ENCODE results near the gene GPC6.

Gene GPC6

GRCh38 chr13:93344048-93344705, 117.6 kb downstream of the GPC6 start:
- Histone ChIP-seq H3K9ac (ENCODE audit: low read length in 2 of 2) (no peak overlapping the region), H3K27me3 (ENCODE audit: control insufficient read depth in 1 of 2, insufficient read depth in 2 of 2, low read length in 2 of 2) (no peaks in the 10 kb centered on the region), H3K36me3 (ENCODE audit: control insufficient read depth in 2 of 2, insufficient read depth in 2 of 2, low read length in 2 of 2) (no peaks in the 10 kb centered on the region), H3K27ac (ENCODE audit: low read length) (no peak overlapping the region), H3K9me3 (ENCODE audit: control insufficient read depth in 2 of 2, low read length in 2 of 2) (no peaks in the 10 kb centered on the region), H3K4me3 (ENCODE audit: low read length in 2 of 2) (no peak overlapping the region), H3K4me1 (ENCODE audit: control insufficient read depth, insufficient read depth, low read length) (no peaks in the 10 kb centered on the region)

- Histone ChIP-seq H3K36me3 (ENCODE audit: control insufficient read depth in 2 of 2, insufficient read depth in 2 of 2, low read length in 2 of 2) (no peaks in the 10 kb centered on the region), H3K9me3 (ENCODE audit: control insufficient read depth in 2 of 2, low read length in 2 of 2) (no peaks in the 10 kb centered on the region), H3K27ac (ENCODE audit: low read length) (no peak overlapping the region), H3K4me1 (ENCODE audit: control insufficient read depth, insufficient read depth, low read length) (no peaks in the 10 kb centered on the region), H3K27me3 (ENCODE audit: control insufficient read depth in 1 of 2, insufficient read depth in 2 of 2, low read length in 2 of 2) (no peaks in the 10 kb centered on the region), H3K9ac (ENCODE audit: low read length in 2 of 2) (no peak overlapping the region), H3K4me3 (ENCODE audit: low read length in 2 of 2) (no peak overlapping the region)
These were observed 118.4 kb downstream of the GPC6 start for GRCh38 chr13:93345024-93345423.

GRCh38 chr13:93345770-93346169, 119.2 kb downstream of the GPC6 start:
- Histone ChIP-seq H3K4me3 (ENCODE audit: low read length in 2 of 2) (no peak overlapping the region), H3K9ac (ENCODE audit: low read length in 2 of 2) (no peak overlapping the region), H3K9me3 (ENCODE audit: control insufficient read depth in 2 of 2, low read length in 2 of 2) (no peaks in the 10 kb centered on the region), H3K36me3 (ENCODE audit: control insufficient read depth in 2 of 2, insufficient read depth in 2 of 2, low read length in 2 of 2) (no peaks in the 10 kb centered on the region), H3K27me3 (ENCODE audit: control insufficient read depth in 1 of 2, insufficient read depth in 2 of 2, low read length in 2 of 2) (no peaks in the 10 kb centered on the region), H3K27ac (ENCODE audit: low read length) (no peak overlapping the region), H3K4me1 (ENCODE audit: control insufficient read depth, insufficient read depth, low read length) (no peaks in the 10 kb centered on the region)

- Histone ChIP-seq H3K27me3 (ENCODE audit: control insufficient read depth in 1 of 2, insufficient read depth in 2 of 2, low read length in 2 of 2) (no peaks in the 10 kb centered on the region), H3K4me1 (ENCODE audit: control insufficient read depth, insufficient read depth, low read length) (no peaks in the 10 kb centered on the region), H3K27ac (ENCODE audit: low read length) (no peak overlapping the region), H3K4me3 (ENCODE audit: low read length in 2 of 2) (no peak overlapping the region), H3K9me3 (ENCODE audit: control insufficient read depth in 2 of 2, low read length in 2 of 2) (no peaks in the 10 kb centered on the region), H3K9ac (ENCODE audit: low read length in 2 of 2) (no peak overlapping the region), H3K36me3 (ENCODE audit: control insufficient read depth in 2 of 2, insufficient read depth in 2 of 2, low read length in 2 of 2) (no peaks in the 10 kb centered on the region)
These were observed 126.0 kb downstream of the GPC6 start for GRCh38 chr13:93352616-93353015.

- Histone ChIP-seq H3K27ac (ENCODE audit: low read length) (no peak overlapping the region), H3K4me3 (ENCODE audit: low read length in 2 of 2) (no peak overlapping the region)
These were observed 128.5 kb downstream of the GPC6 start for GRCh38 chr13:93355094-93355493.

GRCh38 chr13:93356469-93356868, 129.9 kb downstream of the GPC6 start:
- H3K9me3 ChIP-seq (ENCODE audit: control insufficient read depth in 2 of 2, low read length in 2 of 2): no peaks in the 10 kb centered on the region
- no peak overlapping the region for H3K9ac ChIP-seq (ENCODE audit: low read length in 2 of 2)
- H3K27me3 ChIP-seq (ENCODE audit: control insufficient read depth in 1 of 2, insufficient read depth in 2 of 2, low read length in 2 of 2): no peaks in the 10 kb centered on the region
- no peaks in the 10 kb centered on the region for H3K4me1 ChIP-seq (ENCODE audit: control insufficient read depth, insufficient read depth, low read length)
- no peaks in the 10 kb centered on the region for H3K36me3 ChIP-seq (ENCODE audit: control insufficient read depth in 2 of 2, insufficient read depth in 2 of 2, low read length in 2 of 2)
- H3K27ac ChIP-seq (ENCODE audit: low read length): no peak overlapping the region
- no peak overlapping the region for H3K4me3 ChIP-seq (ENCODE audit: low read length in 2 of 2)

More at GRCh38 chr13:93355094-93355493, 128.5 kb downstream of the GPC6 start:
- no peak overlapping the region for H3K9ac ChIP-seq (ENCODE audit: low read length in 2 of 2)
- H3K9me3 ChIP-seq (ENCODE audit: control insufficient read depth in 2 of 2, low read length in 2 of 2): no peaks in the 10 kb centered on the region
- no peaks in the 10 kb centered on the region for H3K36me3 ChIP-seq (ENCODE audit: control insufficient read depth in 2 of 2, insufficient read depth in 2 of 2, low read length in 2 of 2)
- H3K4me1 ChIP-seq (ENCODE audit: control insufficient read depth, insufficient read depth, low read length): no peaks in the 10 kb centered on the region
- H3K27me3 ChIP-seq (ENCODE audit: control insufficient read depth in 1 of 2, insufficient read depth in 2 of 2, low read length in 2 of 2): no peaks in the 10 kb centered on the region

GRCh38 chr13:93360021-93360420, 133.4 kb downstream of the GPC6 start:
- Histone ChIP-seq H3K9ac (ENCODE audit: low read length in 2 of 2) (no peak overlapping the region), H3K36me3 (ENCODE audit: control insufficient read depth in 2 of 2, insufficient read depth in 2 of 2, low read length in 2 of 2) (no peaks in the 10 kb centered on the region), H3K4me1 (ENCODE audit: control insufficient read depth, insufficient read depth, low read length) (no peaks in the 10 kb centered on the region), H3K4me3 (ENCODE audit: low read length in 2 of 2) (no peak overlapping the region), H3K27ac (ENCODE audit: low read length) (no peak overlapping the region), H3K9me3 (ENCODE audit: control insufficient read depth in 2 of 2, low read length in 2 of 2) (no peaks in the 10 kb centered on the region), H3K27me3 (ENCODE audit: control insufficient read depth in 1 of 2, insufficient read depth in 2 of 2, low read length in 2 of 2) (no peaks in the 10 kb centered on the region)

- no peaks in the 10 kb centered on the region for H3K36me3 ChIP-seq (ENCODE audit: control insufficient read depth in 2 of 2, insufficient read depth in 2 of 2, low read length in 2 of 2)
- H3K4me3 ChIP-seq (ENCODE audit: low read length in 2 of 2): no peak overlapping the region
- H3K27me3 ChIP-seq (ENCODE audit: control insufficient read depth in 1 of 2, insufficient read depth in 2 of 2, low read length in 2 of 2): no peaks in the 10 kb centered on the region
- H3K9ac ChIP-seq (ENCODE audit: low read length in 2 of 2): no peak overlapping the region
- no peaks in the 10 kb centered on the region for H3K9me3 ChIP-seq (ENCODE audit: control insufficient read depth in 2 of 2, low read length in 2 of 2)
- H3K27ac ChIP-seq (ENCODE audit: low read length): no peak overlapping the region
- no peaks in the 10 kb centered on the region for H3K4me1 ChIP-seq (ENCODE audit: control insufficient read depth, insufficient read depth, low read length)
These were observed 135.1 kb downstream of the GPC6 start for GRCh38 chr13:93361703-93362102.

- H3K27ac ChIP-seq (ENCODE audit: low read length): no peak overlapping the region
- no peaks in the 10 kb centered on the region for H3K36me3 ChIP-seq (ENCODE audit: control insufficient read depth in 2 of 2, insufficient read depth in 2 of 2, low read length in 2 of 2)
- no peaks in the 10 kb centered on the region for H3K9me3 ChIP-seq (ENCODE audit: control insufficient read depth in 2 of 2, low read length in 2 of 2)
- no peak overlapping the region for H3K4me3 ChIP-seq (ENCODE audit: low read length in 2 of 2)
- H3K9ac ChIP-seq (ENCODE audit: low read length in 2 of 2): no peak overlapping the region
- H3K4me1 ChIP-seq (ENCODE audit: control insufficient read depth, insufficient read depth, low read length): no peaks in the 10 kb centered on the region
- H3K27me3 ChIP-seq (ENCODE audit: control insufficient read depth in 1 of 2, insufficient read depth in 2 of 2, low read length in 2 of 2): no peaks in the 10 kb centered on the region
These were observed 137.6 kb downstream of the GPC6 start for GRCh38 chr13:93364166-93364565.

GRCh38 chr13:93368296-93368695, 141.7 kb downstream of the GPC6 start:
- H3K9me3 ChIP-seq (ENCODE audit: control insufficient read depth in 2 of 2, low read length in 2 of 2): no peaks in the 10 kb centered on the region
- no peaks in the 10 kb centered on the region for H3K4me1 ChIP-seq (ENCODE audit: control insufficient read depth, insufficient read depth, low read length)
- H3K36me3 ChIP-seq (ENCODE audit: control insufficient read depth in 2 of 2, insufficient read depth in 2 of 2, low read length in 2 of 2): no peaks in the 10 kb centered on the region
- H3K9ac ChIP-seq (ENCODE audit: low read length in 2 of 2): no peak overlapping the region
- H3K27me3 ChIP-seq (ENCODE audit: control insufficient read depth in 1 of 2, insufficient read depth in 2 of 2, low read length in 2 of 2): no peaks in the 10 kb centered on the region
- no peak overlapping the region for H3K4me3 ChIP-seq (ENCODE audit: low read length in 2 of 2)
- H3K27ac ChIP-seq (ENCODE audit: low read length): no peak overlapping the region

GRCh38 chr13:93368718-93369117, 142.1 kb downstream of the GPC6 start:
- Histone ChIP-seq H3K27me3 (ENCODE audit: control insufficient read depth in 1 of 2, insufficient read depth in 2 of 2, low read length in 2 of 2) (no peaks in the 10 kb centered on the region), H3K27ac (ENCODE audit: low read length) (no peak overlapping the region), H3K9ac (ENCODE audit: low read length in 2 of 2) (no peak overlapping the region), H3K9me3 (ENCODE audit: control insufficient read depth in 2 of 2, low read length in 2 of 2) (no peaks in the 10 kb centered on the region), H3K4me1 (ENCODE audit: control insufficient read depth, insufficient read depth, low read length) (no peaks in the 10 kb centered on the region), H3K4me3 (ENCODE audit: low read length in 2 of 2) (no peak overlapping the region), H3K36me3 (ENCODE audit: control insufficient read depth in 2 of 2, insufficient read depth in 2 of 2, low read length in 2 of 2) (no peaks in the 10 kb centered on the region)
